Hepatocyte (in vitro differentiated cells): ENCODE measurements around the gene KLHDC8A. TPM values are rescaled to one million over a fixed set of nuclear protein-coding genes. Genes with fewer than 3 reads are reported as not detected.

Experiments used
- DNase-seq: peaks from one replicate; pipeline ENCODE4 v3.0.0-alpha.2; 2016; ENCODE audit warnings: low spot score
- H2AFZ ChIP-seq: fragments of 200-600 bp; sonication (generic); 2 replicates; pipeline ENCODE4 v1.6.0; 2016; ENCODE audit warnings: antibody characterized with exemption, mild to moderate bottlenecking
- H3K27ac ChIP-seq: fragments of 200-600 bp; sonication (generic); 2 replicates; pipeline ENCODE4 v1.5.1; 2016; ENCODE audit warnings: mild to moderate bottlenecking
- H3K27me3 ChIP-seq: fragments of 200-600 bp; sonication (generic); 2 replicates; pipeline ENCODE4 v1.6.1; 2016
- H3K36me3 ChIP-seq: fragments of 200-600 bp; sonication (generic); replicated peaks from 2 replicates; pipeline ENCODE4 v1.5.1; 2016; ENCODE audit warnings: low read depth; ENCODE audit not compliant: insufficient read depth
- H3K4me1 ChIP-seq: fragments of 200-600 bp; sonication (generic); 2 replicates; pipeline ENCODE4 v1.5.1; 2016; ENCODE audit warnings: mild to moderate bottlenecking, moderate library complexity; ENCODE audit not compliant: insufficient read depth
- H3K4me2 ChIP-seq: fragments of 200-600 bp; sonication (generic); 2 replicates; pipeline ENCODE4 v1.6.0; 2016
- H3K4me3 ChIP-seq: fragments of 200-600 bp; sonication (generic); 2 replicates; pipeline ENCODE4 v1.5.1; 2016; ENCODE audit warnings: mild to moderate bottlenecking
- H3K79me2 ChIP-seq: fragments of 200-600 bp; sonication (generic); 2 replicates; pipeline ENCODE4 v1.6.0; 2017; ENCODE audit warnings: mild to moderate bottlenecking
- H3K9me2 ChIP-seq: fragments of 200-600 bp; sonication (generic); replicated peaks from 2 replicates; pipeline ENCODE4 v1.6.0; 2017; ENCODE audit warnings: mild to moderate bottlenecking; ENCODE audit not compliant: insufficient read depth
- H3K9me3 ChIP-seq: fragments of 200-600 bp; sonication (generic); 2 replicates; pipeline ENCODE4 v1.5.1; 2016; ENCODE audit warnings: low read depth, mild to moderate bottlenecking
- H4K20me1 ChIP-seq: fragments of 200-600 bp; sonication (generic); 2 replicates; pipeline ENCODE4 v1.6.0; 2016; ENCODE audit warnings: mild to moderate bottlenecking; ENCODE audit not compliant: insufficient read depth, poor library complexity, severe bottlenecking
- EZH2 ChIP-seq: fragments of 200-600 bp; sonication (generic); IDR thresholded peaks from 2 replicates; pipeline ENCODE4 v1.6.1; 2016; ENCODE audit warnings: antibody characterized with exemption, mild to moderate bottlenecking, borderline replicate concordance
- EZH2phosphoT487 ChIP-seq: fragments of 200-600 bp; sonication (generic); IDR thresholded peaks from one replicate; pipeline ENCODE4 v1.6.1; 2018; ENCODE audit warnings: antibody characterized with exemption, mild to moderate bottlenecking, low read depth, moderate library complexity; ENCODE audit not compliant: unreplicated experiment, severe bottlenecking
- WGBS: methylation state at CpG from one replicate; pipeline ENCODE4 v1.1.6; 2016; ENCODE audit warnings: low lambda C conversion rate; ENCODE audit errors: missing lambda C conversion rate; 5-methylcytosine and 5-hydroxymethylcytosine counted together
- polyA plus RNA-seq: library from polyadenylated mRNA; unstranded; fragments of >200 nt; fragmentation: Nextera tagmentation; extraction: Ambion mirVana; gene quantifications from 2 replicates; pipeline ENCODE4 v1.2.1, GENCODE V29; 2016
- small RNA-seq: library from RNA; depleted of rRNA; stranded (forward); fragments of <200 nt; gene quantifications from one replicate; pipeline ENCODE3, GENCODE V24; 2014
- total RNA-seq: library from RNA; depleted of rRNA; stranded (reverse); fragments of >200 nt; gene quantifications from 2 replicates; pipeline ENCODE4 v1.2.3, GENCODE V29; 2014
- TF ChIP-seq, protein P1 (sequence below): fragments of 200-600 bp; sonication (generic); IDR thresholded peaks from 2 replicates; pipeline ENCODE4 v1.5.1; 2016; ENCODE audit warnings: antibody characterized with exemption, mild to moderate bottlenecking; ENCODE audit not compliant: poor library complexity

The KLHDC8A gene
- total and polyA plus RNA-seq, 2 experiments from 2014 or later, result 0.40 to 1.6 TPM

DNA sequence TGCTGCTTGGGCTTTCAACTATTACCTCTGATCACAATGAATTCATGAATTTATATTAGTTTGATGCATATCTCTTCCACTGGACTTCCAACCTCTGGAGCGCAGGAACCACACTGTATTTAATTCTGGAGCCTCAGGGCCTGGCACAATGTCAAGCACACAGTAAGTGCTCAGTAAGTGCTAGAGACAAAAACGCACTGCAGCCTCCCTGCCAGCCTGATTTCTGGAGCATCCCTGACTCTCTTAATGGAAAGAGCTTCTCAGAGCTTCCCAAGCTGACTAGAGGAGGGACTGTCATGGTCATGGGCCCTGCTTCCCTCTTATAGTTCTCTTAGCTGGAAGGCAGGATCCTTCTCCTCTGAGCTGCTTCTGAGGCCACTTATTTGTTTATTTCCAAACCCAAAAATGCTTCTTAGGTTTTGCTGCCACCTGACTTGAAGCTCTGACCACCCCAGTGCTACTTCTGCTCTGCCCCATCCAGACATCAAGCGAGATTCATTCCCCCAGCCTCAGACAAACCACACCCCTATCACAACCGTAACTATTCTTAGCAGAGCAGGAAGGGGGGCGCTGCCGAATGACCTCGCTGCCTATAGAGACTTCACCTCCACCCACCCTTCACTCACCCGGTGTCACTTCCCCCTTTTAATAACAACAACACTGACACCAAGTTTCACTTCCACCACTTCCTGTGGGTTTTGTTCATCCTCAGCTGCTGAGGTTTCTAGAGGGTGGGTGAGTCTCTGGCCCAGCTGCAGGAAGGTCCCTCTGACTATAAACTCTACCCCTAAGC lies 68.8 kb downstream of the KLHDC8A start:
- Histone ChIP-seq H3K9me3 (no peaks in the 10 kb centered on the region), H3K36me3 (no peaks in the 10 kb centered on the region), H3K4me2 (no peak overlapping the region), H3K4me1 (peaks cover 21% of the 10 kb centered on the region), H2AFZ (no peak overlapping the region), H3K27ac (no peak overlapping the region), H3K9me2 (no peaks in the 10 kb centered on the region), H3K4me3 (no peak overlapping the region), H3K27me3 (no peaks in the 10 kb centered on the region), H4K20me1 (no peaks in the 10 kb centered on the region), H3K79me2 (no peaks in the 10 kb centered on the region)
- WGBS, result 65% methylated on average over 8 of the region's 8 CpGs
- no peak for DNase-seq
- TF ChIP-seq EZH2phosphoT487, result no peak
- TF ChIP-seq, protein P1, sequence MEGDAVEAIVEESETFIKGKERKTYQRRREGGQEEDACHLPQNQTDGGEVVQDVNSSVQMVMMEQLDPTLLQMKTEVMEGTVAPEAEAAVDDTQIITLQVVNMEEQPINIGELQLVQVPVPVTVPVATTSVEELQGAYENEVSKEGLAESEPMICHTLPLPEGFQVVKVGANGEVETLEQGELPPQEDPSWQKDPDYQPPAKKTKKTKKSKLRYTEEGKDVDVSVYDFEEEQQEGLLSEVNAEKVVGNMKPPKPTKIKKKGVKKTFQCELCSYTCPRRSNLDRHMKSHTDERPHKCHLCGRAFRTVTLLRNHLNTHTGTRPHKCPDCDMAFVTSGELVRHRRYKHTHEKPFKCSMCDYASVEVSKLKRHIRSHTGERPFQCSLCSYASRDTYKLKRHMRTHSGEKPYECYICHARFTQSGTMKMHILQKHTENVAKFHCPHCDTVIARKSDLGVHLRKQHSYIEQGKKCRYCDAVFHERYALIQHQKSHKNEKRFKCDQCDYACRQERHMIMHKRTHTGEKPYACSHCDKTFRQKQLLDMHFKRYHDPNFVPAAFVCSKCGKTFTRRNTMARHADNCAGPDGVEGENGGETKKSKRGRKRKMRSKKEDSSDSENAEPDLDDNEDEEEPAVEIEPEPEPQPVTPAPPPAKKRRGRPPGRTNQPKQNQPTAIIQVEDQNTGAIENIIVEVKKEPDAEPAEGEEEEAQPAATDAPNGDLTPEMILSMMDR, result no peak

DNA sequence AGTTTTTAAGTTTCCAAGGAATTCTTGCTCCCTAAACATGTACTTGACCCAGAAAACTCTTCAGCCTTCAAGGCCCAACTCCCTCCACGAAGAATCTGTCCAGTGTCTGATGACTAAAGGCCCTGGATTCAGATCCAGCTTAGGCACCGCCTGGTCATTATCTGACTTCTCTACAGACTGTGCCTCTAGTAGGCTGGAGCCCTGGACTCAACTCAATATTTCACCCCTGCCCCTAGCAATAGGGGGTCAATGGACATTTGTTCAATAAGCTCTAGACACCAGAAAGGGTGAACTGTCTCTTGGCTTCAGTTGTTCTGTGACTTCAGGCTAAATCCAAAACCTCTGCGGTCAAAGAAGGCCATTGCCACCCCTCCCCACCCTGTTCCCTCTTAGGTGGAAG lies 69.6 kb downstream of the KLHDC8A start:
- WGBS, result 91% methylated on average over 3 of the region's 3 CpGs
- Histone ChIP-seq H3K9me3 (no peaks in the 10 kb centered on the region), H3K27me3 (no peaks in the 10 kb centered on the region), H3K4me2 (no peak overlapping the region), H3K4me3 (no peak overlapping the region), H3K79me2 (no peaks in the 10 kb centered on the region), H3K36me3 (no peaks in the 10 kb centered on the region), H2AFZ (no peak overlapping the region), H3K4me1 (peaks cover 21% of the 10 kb centered on the region), H3K27ac (no peak overlapping the region), H3K9me2 (no peaks in the 10 kb centered on the region), H4K20me1 (no peaks in the 10 kb centered on the region)
- DNase-seq, result no peak
- TF ChIP-seq EZH2phosphoT487 (no peak), EZH2 (no peak)
- TF ChIP-seq, protein P1, result no peak

DNA sequence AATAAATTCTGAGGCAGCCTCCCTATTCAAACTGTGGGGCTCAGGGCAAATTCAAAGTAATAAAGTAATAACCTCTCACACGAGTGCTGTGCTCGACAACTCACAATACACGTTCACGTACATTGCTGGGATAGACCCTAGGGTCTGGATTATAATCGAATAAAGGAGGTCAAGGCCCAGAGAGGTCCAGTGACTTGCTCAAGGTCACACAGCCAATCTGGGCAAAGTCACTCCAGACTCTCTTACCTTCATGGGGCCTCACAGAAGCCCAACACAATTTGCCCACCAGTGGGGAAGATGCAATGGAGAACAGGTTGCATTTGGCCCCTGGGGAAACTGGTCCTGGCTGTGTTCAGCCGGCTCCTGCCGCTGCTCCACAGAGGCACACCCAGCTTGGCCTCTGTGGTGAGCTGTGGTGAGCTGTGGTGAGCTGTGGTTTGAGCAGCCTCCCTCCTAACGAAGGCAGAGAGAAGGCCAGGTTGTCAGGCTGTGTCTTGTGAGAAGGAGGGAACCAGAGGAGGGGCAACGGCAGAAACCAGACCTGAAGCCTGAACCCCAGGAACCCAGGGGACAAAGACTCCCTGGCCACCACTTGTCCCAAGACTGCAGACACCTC lies 70.3 kb downstream of the KLHDC8A start:
- no peaks in the 10 kb centered on the region for H3K9me2 ChIP-seq

More for the DNA sequence above, 70.3 kb downstream of the KLHDC8A start:
- Histone ChIP-seq H3K4me3 (no peak overlapping the region), H3K27me3 (no peaks in the 10 kb centered on the region), H4K20me1 (no peaks in the 10 kb centered on the region), H3K9me3 (no peaks in the 10 kb centered on the region), H3K27ac (no peak overlapping the region), H3K79me2 (no peaks in the 10 kb centered on the region), H3K4me1 (peaks cover 21% of the 10 kb centered on the region), H2AFZ (no peak overlapping the region), H3K4me2 (no peak overlapping the region), H3K36me3 (no peaks in the 10 kb centered on the region)
- 91% methylated on average over 9 of the region's 9 CpGs for WGBS
- TF ChIP-seq EZH2phosphoT487 (no peak), EZH2 (no peak)
- TF ChIP-seq, protein P1, result no peak
- no peak for DNase-seq

Small RNA genes lying within 50 kb of the gene (small RNA-seq; reads per million reads assigned to genes)
- not detected for gene SNRPGP10

Other genes with a start within 250 kb of the KLHDC8A start
- gene RBBP5, start 234.9 kb downstream of the KLHDC8A start, total RNA-seq, result 15.3 and 16.7 TPM in 2 replicates
- gene RBBP5, start 234.9 kb downstream of the KLHDC8A start, polyA plus RNA-seq, result 9.0 and 9.2 TPM in 2 replicates
- 8.5 and 11.0 TPM in 2 replicates for gene DSTYK, start 145.2 kb downstream of the KLHDC8A start, total RNA-seq
- 7.7 and 8.4 TPM in 2 replicates for gene DSTYK, start 145.2 kb downstream of the KLHDC8A start, polyA plus RNA-seq
- gene TMCC2, start 129.0 kb downstream of the KLHDC8A start, total RNA-seq, result 2.4 and 2.5 TPM in 2 replicates
- gene TMCC2, start 129.0 kb downstream of the KLHDC8A start, polyA plus RNA-seq, result 1.7 and 2.9 TPM in 2 replicates
- 12.6 and 13.4 TPM in 2 replicates for gene NUAK2, start 35.2 kb downstream of the KLHDC8A start, total RNA-seq
- gene NUAK2, start 35.2 kb downstream of the KLHDC8A start, polyA plus RNA-seq, result 20.7 and 22.5 TPM in 2 replicates
- gene LEMD1, start 65.1 kb upstream of the KLHDC8A start, total RNA-seq, result 2.4 TPM in 1 of 2 replicates, not detected in the other
- 0.35 and 2.6 TPM in 2 replicates for gene LEMD1, start 65.1 kb upstream of the KLHDC8A start, polyA plus RNA-seq
- 0.40 and 0.48 TPM in 2 replicates for gene BLACAT1, start 99.1 kb upstream of the KLHDC8A start, total RNA-seq
- 0.35 and 0.58 TPM in 2 replicates for gene BLACAT1, start 99.1 kb upstream of the KLHDC8A start, polyA plus RNA-seq
- 4.5 and 8.0 TPM in 2 replicates for gene CDK18, start 147.7 kb upstream of the KLHDC8A start, total RNA-seq
- 16.7 and 20.0 TPM in 2 replicates for gene CDK18, start 147.7 kb upstream of the KLHDC8A start, polyA plus RNA-seq